Karpas-422 (cell line): ENCODE data around the gene GGA2. TPM values are rescaled to one million over a fixed set of nuclear protein-coding genes. Genes with fewer than 3 reads are reported as not detected.

Experiments used
- DNase-seq: peaks from one replicate; pipeline ENCODE4 v3.0.0-alpha.2; 2015
- H2AFZ ChIP-seq: fragments of 200-600 bp; sonication (generic); 2 replicates; pipeline ENCODE4 v1.6.1; 2014; ENCODE audit warnings: antibody characterized with exemption, low read length, mixed read lengths
- H3K27ac ChIP-seq: fragments of 200-600 bp; sonication (generic); 2 replicates; pipeline ENCODE4 v1.5.1; 2014; ENCODE audit warnings: mild to moderate bottlenecking, low read length, moderate library complexity
- H3K27me3 ChIP-seq: fragments of 200-600 bp; sonication (generic); 2 replicates; pipeline ENCODE4 v1.6.1; 2014; ENCODE audit warnings: low read length, mixed read lengths
- H3K36me3 ChIP-seq: fragments of 200-600 bp; sonication (generic); 2 replicates; pipeline ENCODE4 v1.6.1; 2014; ENCODE audit warnings: low read length, mixed read lengths; ENCODE audit not compliant: insufficient read depth
- H3K4me1 ChIP-seq: fragments of 200-600 bp; sonication (generic); 2 replicates; pipeline ENCODE4 v1.6.1; 2014; ENCODE audit warnings: mild to moderate bottlenecking, low read length, mixed read lengths
- H3K4me2 ChIP-seq: fragments of 200-600 bp; sonication (generic); 2 replicates; pipeline ENCODE4 v1.6.1; 2014; ENCODE audit warnings: low read length, low read depth, mild to moderate bottlenecking; ENCODE audit not compliant: poor library complexity, severe bottlenecking
- H3K4me3 ChIP-seq: fragments of 200-600 bp; sonication (generic); 2 replicates; pipeline ENCODE4 v1.5.1; 2014; ENCODE audit warnings: mild to moderate bottlenecking, antibody characterized with exemption, low read length, mixed read lengths
- H3K79me2 ChIP-seq: fragments of 200-600 bp; sonication (generic); 2 replicates; pipeline ENCODE4 v1.6.1; 2014; ENCODE audit warnings: mild to moderate bottlenecking, low read length, mixed read lengths
- H3K9ac ChIP-seq: fragments of 200-600 bp; sonication (generic); 2 replicates; pipeline ENCODE4 v1.6.0; 2014; ENCODE audit warnings: low read length
- H3K9me2 ChIP-seq: fragments of 200-600 bp; sonication (generic), shearing (Covaris generic); replicated peaks from 2 replicates; pipeline ENCODE4 v1.6.0; 2014; ENCODE audit warnings: mild to moderate bottlenecking, low read length, moderate library complexity; ENCODE audit not compliant: insufficient read depth
- H3K9me3 ChIP-seq: fragments of 300-700, 200-600 bp; sonication (generic); 2 replicates; pipeline ENCODE4 v1.6.1; 2014; ENCODE audit warnings: low read length, mixed read lengths
- H4K20me1 ChIP-seq: fragments of 200-600 bp; sonication (generic); 2 replicates; pipeline ENCODE4 v1.6.1; 2014; ENCODE audit warnings: mild to moderate bottlenecking, antibody characterized with exemption, low read length, low read depth; ENCODE audit not compliant: insufficient read depth
- small RNA-seq: library from RNA; depleted of rRNA; stranded (forward); fragments of <200 nt; gene quantifications from one replicate; pipeline ENCODE3, GENCODE V24; 2014
- total RNA-seq: library from RNA; depleted of rRNA; stranded (reverse); fragments of >200 nt; shearing (Covaris generic); gene quantifications from 2 replicates; pipeline ENCODE4 v1.2.3, GENCODE V29; 2014; ENCODE audit warnings: low replicate concordance; rRNA removed

The GGA2 gene
- total RNA-seq, 1 experiment from 2014 or later, result 109 TPM

GRCh38 chr16:23423496-23424049, 86.7 kb downstream of the GGA2 start:
- Histone ChIP-seq H4K20me1 (no peaks in the 10 kb centered on the region), H3K27me3 (no peaks in the 10 kb centered on the region), H2AFZ (no peak overlapping the region), H3K79me2 (no peaks in the 10 kb centered on the region), H3K4me3 (no peak overlapping the region), H3K9me2 (no peaks in the 10 kb centered on the region), H3K27ac (no peak overlapping the region), H3K4me2 (no peak overlapping the region), H3K4me1 (no peaks in the 10 kb centered on the region), H3K36me3 (no peaks in the 10 kb centered on the region), H3K9ac (no peak overlapping the region), H3K9me3 (no peaks in the 10 kb centered on the region)
- no peak for DNase-seq

GRCh38 chr16:23420011-23420410, 90.3 kb downstream of the GGA2 start:
- Histone ChIP-seq H3K4me1 (no peaks in the 10 kb centered on the region), H3K27me3 (no peaks in the 10 kb centered on the region), H3K27ac (no peak overlapping the region), H3K4me3 (no peak overlapping the region), H4K20me1 (no peaks in the 10 kb centered on the region), H3K4me2 (no peak overlapping the region), H3K9ac (no peak overlapping the region), H3K36me3 (no peaks in the 10 kb centered on the region), H3K79me2 (no peaks in the 10 kb centered on the region), H3K9me2 (no peaks in the 10 kb centered on the region), H2AFZ (no peak overlapping the region), H3K9me3 (no peaks in the 10 kb centered on the region)
- DNase-seq, result no peak

GRCh38 chr16:23416816-23417215, 93.5 kb downstream of the GGA2 start:
- Histone ChIP-seq H3K4me3 (no peak overlapping the region), H3K36me3 (no peaks in the 10 kb centered on the region), H3K27me3 (no peaks in the 10 kb centered on the region), H3K4me1 (no peaks in the 10 kb centered on the region), H4K20me1 (no peaks in the 10 kb centered on the region), H3K27ac (no peak overlapping the region), H2AFZ (no peak overlapping the region), H3K79me2 (no peaks in the 10 kb centered on the region), H3K4me2 (no peak overlapping the region), H3K9me2 (no peaks in the 10 kb centered on the region), H3K9me3 (no peaks in the 10 kb centered on the region), H3K9ac (no peak overlapping the region)
- DNase-seq, result no peak

- no peaks in the 10 kb centered on the region for H3K4me1 ChIP-seq
- H3K27me3 ChIP-seq, result no peaks in the 10 kb centered on the region
- H3K79me2 ChIP-seq, result no peaks in the 10 kb centered on the region
- no peak overlapping the region for H2AFZ ChIP-seq
- no peaks in the 10 kb centered on the region for H4K20me1 ChIP-seq
- no peaks in the 10 kb centered on the region for H3K9me3 ChIP-seq
- no peaks in the 10 kb centered on the region for H3K36me3 ChIP-seq
- H3K9me2 ChIP-seq, result no peaks in the 10 kb centered on the region
- H3K4me3 ChIP-seq, result no peak overlapping the region
- H3K9ac ChIP-seq, result no peak overlapping the region
- no peak overlapping the region for H3K4me2 ChIP-seq
- no peak for DNase-seq
- no peak overlapping the region for H3K27ac ChIP-seq
These were observed 95.6 kb downstream of the GGA2 start for GRCh38 chr16:23414731-23415130.

Small RNA genes lying within 50 kb of the gene (small RNA-seq; reads per million reads assigned to genes)
- not detected for gene RF00072

Other genes with a start within 250 kb of the GGA2 start
- gene SCNN1B, start 208.2 kb downstream of the GGA2 start, total RNA-seq, result not detected in 2 replicates
- 18.6 and 21.3 TPM in 2 replicates for gene COG7, start 57.3 kb downstream of the GGA2 start, total RNA-seq
- 25.5 and 27.9 TPM in 2 replicates for gene EARS2, start 46.9 kb upstream of the GGA2 start, total RNA-seq
- gene UBFD1, start 47.2 kb upstream of the GGA2 start, total RNA-seq, result 43.1 and 69.5 TPM in 2 replicates
- gene NDUFAB1, start 85.8 kb upstream of the GGA2 start, total RNA-seq, result 134 and 193 TPM in 2 replicates
- gene PALB2, start 130.8 kb upstream of the GGA2 start, total RNA-seq, result 10.3 and 19.7 TPM in 2 replicates
- gene DCTN5, start 131.0 kb upstream of the GGA2 start, total RNA-seq, result 35.6 and 51.4 TPM in 2 replicates
- 36.8 and 41.7 TPM in 2 replicates for gene PLK1, start 168.4 kb upstream of the GGA2 start, total RNA-seq
- gene ERN2, start 202.7 kb upstream of the GGA2 start, total RNA-seq, result 0.18 TPM in 1 of 2 replicates, not detected in the other
- not detected in 2 replicates for gene CHP2, start 244.5 kb upstream of the GGA2 start, total RNA-seq